ENCODE data around the gene SPC25.
"Not testable (repeated sequence)": the region's sequence is repeated elsewhere in the genome, so short reads cannot be mapped to it uniquely, and the experiment has no call there.

Gene SPC25

DNA sequence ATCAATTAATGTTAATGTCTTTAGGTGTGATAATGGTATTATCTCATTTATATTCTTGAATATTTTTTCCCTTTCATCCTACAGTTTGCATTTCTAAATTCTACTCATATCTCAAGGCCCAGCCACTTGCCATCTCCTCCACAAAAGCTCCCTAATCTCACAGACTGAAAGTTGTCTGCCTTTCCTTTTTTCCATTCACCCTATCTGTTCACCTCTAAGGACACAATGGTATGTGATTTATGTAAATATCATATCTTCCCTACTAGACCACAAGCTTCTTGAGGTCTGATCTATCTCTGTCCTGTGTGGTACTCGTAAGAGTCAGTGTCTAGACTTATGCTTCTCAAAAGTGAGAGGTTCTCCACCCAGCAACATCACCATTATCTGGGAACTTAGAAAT, 3.9 kb upstream of the SPC25 start:
- no peak overlapping the region for H3K4me3 ChIP-seq (ENCODE audit: control insufficient read depth, low read depth, low read length)
- no peak for DNase-seq (ENCODE audit: low read depth)
- TF ChIP-seq, protein P1, sequence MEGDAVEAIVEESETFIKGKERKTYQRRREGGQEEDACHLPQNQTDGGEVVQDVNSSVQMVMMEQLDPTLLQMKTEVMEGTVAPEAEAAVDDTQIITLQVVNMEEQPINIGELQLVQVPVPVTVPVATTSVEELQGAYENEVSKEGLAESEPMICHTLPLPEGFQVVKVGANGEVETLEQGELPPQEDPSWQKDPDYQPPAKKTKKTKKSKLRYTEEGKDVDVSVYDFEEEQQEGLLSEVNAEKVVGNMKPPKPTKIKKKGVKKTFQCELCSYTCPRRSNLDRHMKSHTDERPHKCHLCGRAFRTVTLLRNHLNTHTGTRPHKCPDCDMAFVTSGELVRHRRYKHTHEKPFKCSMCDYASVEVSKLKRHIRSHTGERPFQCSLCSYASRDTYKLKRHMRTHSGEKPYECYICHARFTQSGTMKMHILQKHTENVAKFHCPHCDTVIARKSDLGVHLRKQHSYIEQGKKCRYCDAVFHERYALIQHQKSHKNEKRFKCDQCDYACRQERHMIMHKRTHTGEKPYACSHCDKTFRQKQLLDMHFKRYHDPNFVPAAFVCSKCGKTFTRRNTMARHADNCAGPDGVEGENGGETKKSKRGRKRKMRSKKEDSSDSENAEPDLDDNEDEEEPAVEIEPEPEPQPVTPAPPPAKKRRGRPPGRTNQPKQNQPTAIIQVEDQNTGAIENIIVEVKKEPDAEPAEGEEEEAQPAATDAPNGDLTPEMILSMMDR (IDR thresholded peaks at IDR 0.05; ENCODE audit: control insufficient read depth, insufficient read depth, low read depth, low read length, missing control alignments): no peak

DNA sequence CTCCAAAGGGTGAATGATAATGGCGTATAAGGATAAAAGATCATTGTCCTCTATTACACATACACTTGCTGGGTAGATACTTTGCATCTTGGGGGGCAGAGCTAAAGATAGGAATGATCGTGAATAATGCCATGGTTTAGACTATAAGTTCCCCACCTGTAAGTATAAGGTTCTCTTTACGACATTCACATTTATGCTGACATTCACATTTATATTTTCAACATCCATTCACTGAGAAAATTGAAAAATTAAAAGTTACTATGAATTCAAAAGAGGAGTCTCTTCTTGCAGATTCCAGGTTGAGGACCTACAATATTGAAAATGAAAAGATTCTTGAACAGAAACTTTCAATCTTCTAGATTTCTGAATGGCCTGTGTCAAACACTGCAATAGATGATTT, 2.1 kb upstream of the SPC25 start:
- no peak overlapping the region for H3K4me3 ChIP-seq (ENCODE audit: control insufficient read depth, low read depth, low read length)
- TF ChIP-seq, protein P1 (IDR thresholded peaks at IDR 0.05; ENCODE audit: control insufficient read depth, insufficient read depth, low read depth, low read length, missing control alignments): no peak
- no peak for DNase-seq (ENCODE audit: low read depth)

DNA sequence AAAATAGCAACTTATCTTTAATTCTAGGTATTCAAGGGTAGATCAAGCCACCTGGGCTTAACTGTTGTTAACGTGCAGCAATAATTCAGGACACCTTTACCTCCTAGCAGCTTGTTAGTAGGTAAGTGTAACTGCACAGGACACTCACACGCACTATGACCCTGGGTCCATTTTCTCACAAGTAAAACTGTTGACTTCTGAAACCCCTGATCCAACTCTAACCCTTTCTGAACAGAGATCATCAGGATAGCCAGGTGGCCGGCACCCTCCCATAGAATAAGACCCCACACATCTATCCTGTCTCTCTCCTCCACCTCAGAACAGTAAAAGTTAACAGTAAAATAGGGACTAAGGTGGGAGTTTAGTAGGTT, 610 bp downstream of the SPC25 start:
- no peak for DNase-seq (ENCODE audit: low read depth)
- peak overlapping the region; percentile 84 for H3K4me3 ChIP-seq (ENCODE audit: control insufficient read depth, low read depth, low read length)
- TF ChIP-seq, protein P1 (IDR thresholded peaks at IDR 0.05; ENCODE audit: control insufficient read depth, insufficient read depth, low read depth, low read length, missing control alignments): no peak

DNA sequence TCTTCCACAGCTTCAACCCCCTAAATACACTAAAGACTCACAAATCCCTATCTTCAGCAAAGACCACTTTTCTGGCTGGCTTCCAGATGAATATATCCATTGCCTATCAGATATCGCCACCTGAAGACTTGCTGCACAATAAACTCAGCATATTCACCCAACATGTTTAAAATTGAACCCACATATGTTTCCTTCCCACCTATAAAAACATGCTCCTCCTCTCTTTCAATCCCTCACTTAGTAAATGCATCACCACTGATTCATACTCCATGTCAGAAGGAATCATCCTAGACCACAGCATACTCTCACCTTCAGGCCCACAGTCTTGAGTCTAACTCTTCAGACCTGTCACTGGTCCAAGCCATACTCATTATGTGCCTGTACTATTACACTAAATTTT, 5.3 kb downstream of the SPC25 start:
- H3K4me3 ChIP-seq (ENCODE audit: control insufficient read depth, low read depth, low read length): no peak overlapping the region
- no peak for DNase-seq (ENCODE audit: low read depth)
- TF ChIP-seq, protein P1 (IDR thresholded peaks at IDR 0.05; ENCODE audit: control insufficient read depth, insufficient read depth, low read depth, low read length, missing control alignments): no peak

DNA sequence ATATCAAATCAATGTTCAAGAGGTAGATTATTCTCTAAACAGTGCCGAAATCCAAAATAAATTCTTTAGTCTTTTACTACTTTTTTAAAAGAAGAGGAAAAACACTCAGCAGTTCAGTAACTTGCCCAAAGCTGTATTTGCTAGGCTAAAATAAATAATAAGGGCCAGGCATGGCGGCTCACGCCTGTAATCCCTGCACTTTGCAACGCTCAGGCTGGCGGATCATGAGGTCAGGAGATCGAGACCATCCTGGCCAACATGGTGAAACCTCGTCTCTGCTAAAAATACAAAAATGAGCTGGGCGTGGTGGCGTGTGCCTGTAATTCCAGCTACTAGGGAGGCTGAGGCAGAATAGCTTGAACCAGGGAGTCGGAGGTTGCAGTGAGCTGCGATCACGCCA, 8.1 kb downstream of the SPC25 start:
- not testable (repeated sequence) for H3K4me3 ChIP-seq (ENCODE audit: control insufficient read depth, low read depth, low read length); DNase-seq (ENCODE audit: low read depth)

DNA sequence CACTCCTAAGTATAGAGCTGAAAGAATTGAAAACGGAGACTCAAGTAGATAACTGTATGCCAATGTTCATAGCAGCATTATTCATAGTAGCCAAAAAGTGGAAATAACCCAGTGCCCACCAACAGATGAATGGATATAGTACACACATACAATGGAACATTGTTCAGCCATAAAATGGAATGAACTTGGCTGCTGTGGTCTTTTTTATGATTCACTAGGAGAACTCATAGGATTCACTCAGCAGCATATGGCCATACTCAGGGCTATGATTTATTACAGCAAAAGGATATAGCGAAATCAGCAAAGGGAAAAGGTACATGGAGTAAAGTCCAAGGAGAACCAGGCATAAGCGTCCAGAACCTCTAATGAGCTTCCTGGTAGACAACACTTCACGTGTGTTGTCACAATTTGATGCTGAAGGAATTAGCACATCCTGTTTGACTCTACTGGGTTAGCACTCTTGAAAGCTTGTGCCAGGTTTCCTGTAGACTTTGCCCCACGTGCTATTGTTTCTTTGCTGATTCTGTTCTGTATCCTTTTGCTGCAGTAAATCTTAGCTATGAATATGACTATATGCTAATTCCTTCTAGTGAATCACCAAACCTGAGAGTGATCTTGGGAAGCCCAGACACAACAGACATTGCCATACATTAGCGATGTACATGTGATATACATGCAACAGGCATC, 15.7 kb downstream of the SPC25 start:
- TF ChIP-seq, protein P1 (IDR thresholded peaks at IDR 0.05; ENCODE audit: control insufficient read depth, insufficient read depth, low read depth, low read length, missing control alignments): no peak
- DNase-seq (ENCODE audit: low read depth): no peak
- no peak overlapping the region for H3K4me3 ChIP-seq (ENCODE audit: control insufficient read depth, low read depth, low read length)

DNA sequence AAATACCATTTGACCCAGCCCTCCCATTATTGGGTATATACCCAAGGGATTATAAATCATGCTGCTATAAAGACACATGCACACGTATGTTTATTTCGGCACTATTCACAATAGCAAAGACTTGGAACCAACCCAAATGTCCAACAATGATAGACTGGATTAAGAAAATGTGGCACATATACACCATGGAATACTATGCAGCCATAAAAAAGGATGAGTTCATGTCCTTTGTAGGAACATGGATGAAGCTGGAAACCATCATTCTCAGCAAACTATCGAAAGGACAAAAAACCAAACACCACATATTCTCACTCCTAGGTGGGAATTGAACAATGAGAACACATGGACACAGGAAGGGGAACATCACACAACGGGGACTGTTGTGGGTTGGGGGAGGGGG, 19.4 kb downstream of the SPC25 start:
- DNase-seq (ENCODE audit: low read depth); H3K4me3 ChIP-seq (ENCODE audit: control insufficient read depth, low read depth, low read length): not testable (repeated sequence)

DNA sequence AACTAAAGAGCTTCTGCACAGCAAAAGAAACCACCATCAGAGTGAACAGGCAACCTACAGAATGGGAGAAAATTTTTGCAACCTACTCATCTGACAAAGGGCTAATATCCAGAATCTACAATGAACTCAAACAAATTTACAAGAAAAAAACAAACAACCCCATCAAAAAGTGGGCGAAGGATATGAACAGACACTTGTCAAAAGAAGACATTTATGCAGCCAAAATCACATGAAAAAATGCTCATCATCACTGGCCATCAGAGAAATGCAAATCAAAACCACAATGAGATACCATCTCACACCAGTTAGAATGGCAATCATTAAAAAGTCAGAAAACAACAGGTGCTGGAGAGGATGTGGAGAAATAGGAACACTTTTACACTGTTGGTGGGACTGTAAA, 19.9 kb downstream of the SPC25 start:
- not testable (repeated sequence) for H3K4me3 ChIP-seq (ENCODE audit: control insufficient read depth, low read depth, low read length); DNase-seq (ENCODE audit: low read depth)

DNA sequence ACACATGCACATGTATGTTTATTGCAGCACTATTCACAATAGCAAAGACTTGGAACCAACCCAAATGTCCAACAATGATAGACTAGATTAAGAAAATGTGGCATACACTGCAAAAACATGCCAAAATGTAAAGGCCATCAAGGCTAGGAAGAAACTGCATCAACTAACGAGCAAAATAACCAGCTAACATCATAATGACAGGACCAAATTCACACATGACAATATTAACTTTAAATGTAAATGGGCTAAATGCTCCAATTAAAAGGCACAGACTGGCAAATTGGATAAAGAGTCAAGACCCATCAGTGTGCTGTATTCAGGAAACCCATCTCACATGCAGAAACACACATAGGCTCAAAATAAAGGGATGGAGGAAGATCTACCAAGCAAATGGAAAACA, 23.1 kb downstream of the SPC25 start:
- not testable (repeated sequence) for DNase-seq (ENCODE audit: low read depth); H3K4me3 ChIP-seq (ENCODE audit: control insufficient read depth, low read depth, low read length)
